ENCODE measurements around the gene TOX4.

TOX4 gene

DNA sequence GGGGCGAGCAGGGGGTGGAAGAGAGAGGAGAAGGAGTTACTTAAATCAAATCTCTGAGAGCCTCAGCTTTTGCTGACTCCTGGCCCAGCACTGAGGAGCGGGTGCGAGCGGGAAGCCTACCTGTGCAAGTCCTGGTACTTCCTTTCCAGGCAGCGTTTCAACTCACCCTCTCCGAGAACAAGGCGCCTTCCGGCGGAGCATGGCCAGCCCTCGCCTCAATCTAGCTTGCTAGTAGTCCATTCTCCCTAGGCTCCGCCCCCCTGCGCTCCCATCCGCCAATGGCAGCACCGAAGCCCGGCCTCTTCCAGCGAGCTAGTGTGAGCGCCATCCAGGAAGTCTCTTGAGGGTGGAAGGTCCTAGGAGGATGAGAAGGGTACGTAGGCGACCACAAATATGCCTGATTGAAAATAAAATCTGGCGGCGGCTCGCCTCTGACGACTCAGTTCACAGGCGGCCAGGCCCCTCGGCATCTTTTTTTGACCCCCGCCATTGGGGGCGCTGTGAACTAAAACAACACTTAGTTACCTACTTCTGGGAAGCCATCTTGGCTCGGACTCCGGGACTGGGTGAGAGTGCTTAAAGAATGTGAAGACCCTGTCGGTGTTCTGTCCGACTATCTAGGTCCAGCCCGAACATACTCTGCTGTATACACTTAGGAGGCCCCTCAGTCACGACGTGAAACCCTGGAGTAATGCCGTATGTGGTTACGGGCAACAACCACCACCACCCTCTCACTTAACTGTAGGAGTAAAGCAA is 20.9 kb upstream of the TOX4 start, which contains the start of gene CHD8:
CHD8 (minus strand) TSS at position 212 of the 756 bp plus-strand sequence. CDS start 24,480 bp downstream, outside the sequence.
- peaks cover 28% of the 10 kb centered on the region for H3K4me1 ChIP-seq (ENCODE audit: insufficient read depth, low read length, severe bottlenecking)
- peaks cover 45% of the 10 kb centered on the region for H3K79me2 ChIP-seq (ENCODE audit: insufficient read depth, low read length)
- H2AFZ ChIP-seq (ENCODE audit: low read length) = peak within 1 kb of the TSS; percentile 76; the same call in 1 of the 2 replicates
- peak within 1 kb of the TSS; percentile 87 for H3K9ac ChIP-seq (ENCODE audit: low read length)
- H3K27me3 ChIP-seq (ENCODE audit: insufficient read depth, low read length) = no peaks in the 10 kb centered on the region
- H3K9me2 ChIP-seq (ENCODE audit: low read depth, low read length) = no peaks in the 10 kb centered on the region
- H3F3A ChIP-seq (ENCODE audit: insufficient read depth, low read length) = peaks cover 6% of the 10 kb centered on the region; the same call in 1 of the 2 replicates
- H3K36me3 ChIP-seq (ENCODE audit: insufficient read depth, low read length) = peaks cover 22% of the 10 kb centered on the region
- peak within 1 kb of the TSS; percentile 91 for H3K27ac ChIP-seq (ENCODE audit: low read depth, low read length, poor library complexity, severe bottlenecking)
- no peaks in the 10 kb centered on the region for H4K20me1 ChIP-seq (ENCODE audit: insufficient read depth, low read length)
- H3K4me3 ChIP-seq (ENCODE audit: low read depth, low read length, poor library complexity, severe bottlenecking) = peak within 1 kb of the TSS; percentile 85
- peak within 1 kb of the TSS; percentile 94 for H3K4me2 ChIP-seq (ENCODE audit: low read length)
- TF ChIP-seq, protein P1, sequence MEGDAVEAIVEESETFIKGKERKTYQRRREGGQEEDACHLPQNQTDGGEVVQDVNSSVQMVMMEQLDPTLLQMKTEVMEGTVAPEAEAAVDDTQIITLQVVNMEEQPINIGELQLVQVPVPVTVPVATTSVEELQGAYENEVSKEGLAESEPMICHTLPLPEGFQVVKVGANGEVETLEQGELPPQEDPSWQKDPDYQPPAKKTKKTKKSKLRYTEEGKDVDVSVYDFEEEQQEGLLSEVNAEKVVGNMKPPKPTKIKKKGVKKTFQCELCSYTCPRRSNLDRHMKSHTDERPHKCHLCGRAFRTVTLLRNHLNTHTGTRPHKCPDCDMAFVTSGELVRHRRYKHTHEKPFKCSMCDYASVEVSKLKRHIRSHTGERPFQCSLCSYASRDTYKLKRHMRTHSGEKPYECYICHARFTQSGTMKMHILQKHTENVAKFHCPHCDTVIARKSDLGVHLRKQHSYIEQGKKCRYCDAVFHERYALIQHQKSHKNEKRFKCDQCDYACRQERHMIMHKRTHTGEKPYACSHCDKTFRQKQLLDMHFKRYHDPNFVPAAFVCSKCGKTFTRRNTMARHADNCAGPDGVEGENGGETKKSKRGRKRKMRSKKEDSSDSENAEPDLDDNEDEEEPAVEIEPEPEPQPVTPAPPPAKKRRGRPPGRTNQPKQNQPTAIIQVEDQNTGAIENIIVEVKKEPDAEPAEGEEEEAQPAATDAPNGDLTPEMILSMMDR (IDR thresholded peaks at IDR 0.05; ENCODE audit: low read length) = peak; percentile 71
- no peak for TF ChIP-seq EZH2 (IDR thresholded peaks at IDR 0.05; ENCODE audit: borderline replicate concordance, low read length)
- H3K9me3 ChIP-seq (ENCODE audit: low read length) = no peaks in the 10 kb centered on the region

GRCh38 chr14:21467616-21468015 is 9.4 kb upstream of the TOX4 start:
- no peak for TF ChIP-seq EZH2 (IDR thresholded peaks at IDR 0.05; ENCODE audit: borderline replicate concordance, low read length)
- TF ChIP-seq, protein P1 (IDR thresholded peaks at IDR 0.05; ENCODE audit: low read length) = no peak
- Histone ChIP-seq H2AFZ (ENCODE audit: low read length) (no peak overlapping the region), H3K9me3 (ENCODE audit: low read length) (no peaks in the 10 kb centered on the region), H3F3A (ENCODE audit: insufficient read depth, low read length) (no peaks in the 10 kb centered on the region), H3K27me3 (ENCODE audit: insufficient read depth, low read length) (no peaks in the 10 kb centered on the region), H3K27ac (ENCODE audit: low read depth, low read length, poor library complexity, severe bottlenecking) (no peak overlapping the region), H3K9ac (ENCODE audit: low read length) (no peak overlapping the region), H4K20me1 (ENCODE audit: insufficient read depth, low read length) (no peaks in the 10 kb centered on the region), H3K9me2 (ENCODE audit: low read depth, low read length) (no peaks in the 10 kb centered on the region), H3K4me2 (ENCODE audit: low read length) (no peak overlapping the region), H3K4me1 (ENCODE audit: insufficient read depth, low read length, severe bottlenecking) (no peaks in the 10 kb centered on the region), H3K4me3 (ENCODE audit: low read depth, low read length, poor library complexity, severe bottlenecking) (no peak overlapping the region), H3K36me3 (ENCODE audit: insufficient read depth, low read length) (peaks cover 36% of the 10 kb centered on the region; the same call in 1 of the 2 replicates), H3K79me2 (ENCODE audit: insufficient read depth, low read length) (no peaks in the 10 kb centered on the region)

DNA sequence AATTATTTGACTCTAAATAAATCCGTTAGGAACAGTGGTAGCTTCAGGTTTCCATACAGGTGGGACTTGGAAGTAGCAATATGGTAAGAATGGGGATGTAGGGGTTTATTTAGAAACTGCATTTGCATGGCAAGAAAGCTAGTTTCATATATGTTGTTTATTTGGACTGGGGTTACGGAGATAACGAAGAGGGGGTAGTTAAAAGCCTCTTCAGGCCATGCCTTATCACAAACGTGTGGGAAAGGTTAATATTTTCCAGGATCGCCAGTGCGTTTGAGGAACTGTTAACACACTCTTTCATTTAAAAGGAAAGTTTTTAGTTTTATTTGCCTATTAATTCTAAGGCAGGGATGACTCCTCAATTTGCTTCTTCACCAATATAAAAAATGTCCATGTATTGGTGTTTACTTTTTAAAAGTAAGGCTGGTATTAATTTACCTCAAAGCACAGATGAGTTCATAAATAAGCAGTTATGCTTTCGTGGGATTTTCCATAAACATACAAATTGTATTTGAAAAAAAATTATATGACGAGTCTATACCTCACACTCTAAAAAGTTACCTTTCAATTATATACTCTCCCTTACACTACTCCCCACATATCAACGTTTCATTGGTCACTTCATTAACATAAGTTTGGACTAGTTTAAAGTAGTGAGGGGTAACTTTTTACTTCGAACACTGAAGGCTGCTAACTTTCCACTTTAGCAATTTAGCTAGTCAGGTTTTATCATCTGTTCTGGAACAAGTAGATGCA is 1.1 kb upstream of the TOX4 start:
- no peak for TF ChIP-seq EZH2 (IDR thresholded peaks at IDR 0.05; ENCODE audit: borderline replicate concordance, low read length)
- TF ChIP-seq, protein P1 (IDR thresholded peaks at IDR 0.05; ENCODE audit: low read length) = no peak
- Histone ChIP-seq H3K4me3 (ENCODE audit: low read depth, low read length, poor library complexity, severe bottlenecking) (peak overlapping the region; percentile 94), H3K36me3 (ENCODE audit: insufficient read depth, low read length) (peaks cover 13% of the 10 kb centered on the region; the same call in 1 of the 2 replicates), H3K79me2 (ENCODE audit: insufficient read depth, low read length) (peaks cover 18% of the 10 kb centered on the region), H3K27me3 (ENCODE audit: insufficient read depth, low read length) (no peaks in the 10 kb centered on the region), H3K4me1 (ENCODE audit: insufficient read depth, low read length, severe bottlenecking) (peaks cover 21% of the 10 kb centered on the region), H3K27ac (ENCODE audit: low read depth, low read length, poor library complexity, severe bottlenecking) (peak overlapping the region; percentile 56), H3K9me3 (ENCODE audit: low read length) (no peaks in the 10 kb centered on the region), H3K9ac (ENCODE audit: low read length) (peak overlapping the region; percentile 80), H3F3A (ENCODE audit: insufficient read depth, low read length) (no peaks in the 10 kb centered on the region), H2AFZ (ENCODE audit: low read length) (peak overlapping the region; percentile 60; the same call in 1 of the 2 replicates), H3K9me2 (ENCODE audit: low read depth, low read length) (no peaks in the 10 kb centered on the region), H4K20me1 (ENCODE audit: insufficient read depth, low read length) (no peaks in the 10 kb centered on the region), H3K4me2 (ENCODE audit: low read length) (peak overlapping the region; percentile 84)

All from OCI-LY1 (cell line).